ENCODE measurements around the gene TARS1. TPM values are rescaled to one million over a fixed set of nuclear protein-coding genes. Genes with fewer than 3 reads are reported as not detected.

Gene TARS1
- total and polyA plus RNA-seq, 2 of the 8 experiments (the other 6 are each of a cell fraction or from before 2014, with no cell fraction given) = 94.4 to 445 TPM

DNA sequence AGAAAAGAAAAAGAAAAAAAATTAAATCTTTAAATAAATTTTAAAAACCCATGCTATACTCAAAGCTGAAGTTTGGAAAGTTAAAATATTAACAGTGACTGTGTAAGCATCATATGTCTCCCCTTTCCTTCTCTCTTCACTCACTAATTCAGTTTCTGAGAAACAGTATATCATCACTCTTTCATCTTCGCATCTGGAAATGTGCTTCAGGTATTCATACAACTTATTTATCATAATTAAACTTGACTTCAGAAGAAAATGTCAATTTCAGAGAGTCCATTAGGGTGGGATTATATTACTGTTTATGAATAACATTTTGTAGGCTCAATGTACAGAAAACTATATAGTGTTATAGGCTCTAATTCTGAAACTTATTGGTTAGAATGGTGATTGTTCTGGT, 29.3 kb upstream of the TARS1 start (continued):
- TF ChIP-seq, protein P1, sequence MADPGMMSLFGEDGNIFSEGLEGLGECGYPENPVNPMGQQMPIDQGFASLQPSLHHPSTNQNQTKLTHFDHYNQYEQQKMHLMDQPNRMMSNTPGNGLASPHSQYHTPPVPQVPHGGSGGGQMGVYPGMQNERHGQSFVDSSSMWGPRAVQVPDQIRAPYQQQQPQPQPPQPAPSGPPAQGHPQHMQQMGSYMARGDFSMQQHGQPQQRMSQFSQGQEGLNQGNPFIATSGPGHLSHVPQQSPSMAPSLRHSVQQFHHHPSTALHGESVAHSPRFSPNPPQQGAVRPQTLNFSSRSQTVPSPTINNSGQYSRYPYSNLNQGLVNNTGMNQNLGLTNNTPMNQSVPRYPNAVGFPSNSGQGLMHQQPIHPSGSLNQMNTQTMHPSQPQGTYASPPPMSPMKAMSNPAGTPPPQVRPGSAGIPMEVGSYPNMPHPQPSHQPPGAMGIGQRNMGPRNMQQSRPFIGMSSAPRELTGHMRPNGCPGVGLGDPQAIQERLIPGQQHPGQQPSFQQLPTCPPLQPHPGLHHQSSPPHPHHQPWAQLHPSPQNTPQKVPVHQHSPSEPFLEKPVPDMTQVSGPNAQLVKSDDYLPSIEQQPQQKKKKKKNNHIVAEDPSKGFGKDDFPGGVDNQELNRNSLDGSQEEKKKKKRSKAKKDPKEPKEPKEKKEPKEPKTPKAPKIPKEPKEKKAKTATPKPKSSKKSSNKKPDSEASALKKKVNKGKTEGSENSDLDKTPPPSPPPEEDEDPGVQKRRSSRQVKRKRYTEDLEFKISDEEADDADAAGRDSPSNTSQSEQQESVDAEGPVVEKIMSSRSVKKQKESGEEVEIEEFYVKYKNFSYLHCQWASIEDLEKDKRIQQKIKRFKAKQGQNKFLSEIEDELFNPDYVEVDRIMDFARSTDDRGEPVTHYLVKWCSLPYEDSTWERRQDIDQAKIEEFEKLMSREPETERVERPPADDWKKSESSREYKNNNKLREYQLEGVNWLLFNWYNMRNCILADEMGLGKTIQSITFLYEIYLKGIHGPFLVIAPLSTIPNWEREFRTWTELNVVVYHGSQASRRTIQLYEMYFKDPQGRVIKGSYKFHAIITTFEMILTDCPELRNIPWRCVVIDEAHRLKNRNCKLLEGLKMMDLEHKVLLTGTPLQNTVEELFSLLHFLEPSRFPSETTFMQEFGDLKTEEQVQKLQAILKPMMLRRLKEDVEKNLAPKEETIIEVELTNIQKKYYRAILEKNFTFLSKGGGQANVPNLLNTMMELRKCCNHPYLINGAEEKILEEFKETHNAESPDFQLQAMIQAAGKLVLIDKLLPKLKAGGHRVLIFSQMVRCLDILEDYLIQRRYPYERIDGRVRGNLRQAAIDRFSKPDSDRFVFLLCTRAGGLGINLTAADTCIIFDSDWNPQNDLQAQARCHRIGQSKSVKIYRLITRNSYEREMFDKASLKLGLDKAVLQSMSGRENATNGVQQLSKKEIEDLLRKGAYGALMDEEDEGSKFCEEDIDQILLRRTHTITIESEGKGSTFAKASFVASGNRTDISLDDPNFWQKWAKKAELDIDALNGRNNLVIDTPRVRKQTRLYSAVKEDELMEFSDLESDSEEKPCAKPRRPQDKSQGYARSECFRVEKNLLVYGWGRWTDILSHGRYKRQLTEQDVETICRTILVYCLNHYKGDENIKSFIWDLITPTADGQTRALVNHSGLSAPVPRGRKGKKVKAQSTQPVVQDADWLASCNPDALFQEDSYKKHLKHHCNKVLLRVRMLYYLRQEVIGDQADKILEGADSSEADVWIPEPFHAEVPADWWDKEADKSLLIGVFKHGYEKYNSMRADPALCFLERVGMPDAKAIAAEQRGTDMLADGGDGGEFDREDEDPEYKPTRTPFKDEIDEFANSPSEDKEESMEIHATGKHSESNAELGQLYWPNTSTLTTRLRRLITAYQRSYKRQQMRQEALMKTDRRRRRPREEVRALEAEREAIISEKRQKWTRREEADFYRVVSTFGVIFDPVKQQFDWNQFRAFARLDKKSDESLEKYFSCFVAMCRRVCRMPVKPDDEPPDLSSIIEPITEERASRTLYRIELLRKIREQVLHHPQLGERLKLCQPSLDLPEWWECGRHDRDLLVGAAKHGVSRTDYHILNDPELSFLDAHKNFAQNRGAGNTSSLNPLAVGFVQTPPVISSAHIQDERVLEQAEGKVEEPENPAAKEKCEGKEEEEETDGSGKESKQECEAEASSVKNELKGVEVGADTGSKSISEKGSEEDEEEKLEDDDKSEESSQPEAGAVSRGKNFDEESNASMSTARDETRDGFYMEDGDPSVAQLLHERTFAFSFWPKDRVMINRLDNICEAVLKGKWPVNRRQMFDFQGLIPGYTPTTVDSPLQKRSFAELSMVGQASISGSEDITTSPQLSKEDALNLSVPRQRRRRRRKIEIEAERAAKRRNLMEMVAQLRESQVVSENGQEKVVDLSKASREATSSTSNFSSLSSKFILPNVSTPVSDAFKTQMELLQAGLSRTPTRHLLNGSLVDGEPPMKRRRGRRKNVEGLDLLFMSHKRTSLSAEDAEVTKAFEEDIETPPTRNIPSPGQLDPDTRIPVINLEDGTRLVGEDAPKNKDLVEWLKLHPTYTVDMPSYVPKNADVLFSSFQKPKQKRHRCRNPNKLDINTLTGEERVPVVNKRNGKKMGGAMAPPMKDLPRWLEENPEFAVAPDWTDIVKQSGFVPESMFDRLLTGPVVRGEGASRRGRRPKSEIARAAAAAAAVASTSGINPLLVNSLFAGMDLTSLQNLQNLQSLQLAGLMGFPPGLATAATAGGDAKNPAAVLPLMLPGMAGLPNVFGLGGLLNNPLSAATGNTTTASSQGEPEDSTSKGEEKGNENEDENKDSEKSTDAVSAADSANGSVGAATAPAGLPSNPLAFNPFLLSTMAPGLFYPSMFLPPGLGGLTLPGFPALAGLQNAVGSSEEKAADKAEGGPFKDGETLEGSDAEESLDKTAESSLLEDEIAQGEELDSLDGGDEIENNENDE (IDR thresholded peaks at IDR 0.05; ENCODE audit: insufficient replicate concordance, low read length) = no peak
- TF ChIP-seq SP1 (IDR thresholded peaks at IDR 0.05; ENCODE audit: low read depth, low read length) (no peak), SRF (IDR thresholded peaks at IDR 0.05; ENCODE audit: low read depth, low read length) (no peak), SIX5 (IDR thresholded peaks at IDR 0.05; ENCODE audit: low read depth, low read length) (no peak), MAFK (IDR thresholded peaks at IDR 0.05; ENCODE audit: low read depth, low read length) (no peak), GABPA (IDR thresholded peaks at IDR 0.05; ENCODE audit: borderline replicate concordance, insufficient read depth, low read length) (no peak), TEAD4 (IDR thresholded peaks at IDR 0.05; ENCODE audit: low read depth, low read length) (no peak)
